MM.1S (cell line): Measurements from ENCODE around the gene CLEC3B.

Experiments used
- DNase-seq: peaks from one replicate; pipeline ENCODE4 v3.0.0-alpha.2; 2015
- H2AFZ ChIP-seq: fragments of 300-600 bp; sonication (generic); 2 replicates; pipeline ENCODE4 v1.6.0; 2016; ENCODE audit warnings: antibody characterized with exemption, low read length
- H3F3A ChIP-seq: fragments of 300-600 bp; sonication (generic); 2 replicates; pipeline ENCODE4 v1.6.1; 2016; ENCODE audit warnings: mild to moderate bottlenecking, antibody characterized with exemption, low read length, moderate library complexity, mixed read lengths; ENCODE audit not compliant: insufficient read depth
- H3K27ac ChIP-seq: fragments of 300-600 bp; sonication (generic); 2 replicates; pipeline ENCODE4 v1.5.1; 2016; ENCODE audit warnings: mild to moderate bottlenecking, low read length
- H3K27me3 ChIP-seq: fragments of 300-600 bp; sonication (generic); replicated peaks from 2 replicates; pipeline ENCODE4 v1.6.0; 2016; ENCODE audit warnings: low read length; ENCODE audit not compliant: insufficient read depth
- H3K36me3 ChIP-seq: fragments of 300-600 bp; sonication (generic); replicated peaks from 2 replicates; pipeline ENCODE4 v1.6.1; 2016; ENCODE audit warnings: mild to moderate bottlenecking, low read length, mixed read lengths; ENCODE audit not compliant: insufficient read depth
- H3K4me1 ChIP-seq: fragments of 300-600 bp; sonication (generic); 2 replicates; pipeline ENCODE4 v1.6.1; 2016; ENCODE audit warnings: low read length, mixed read lengths
- H3K4me2 ChIP-seq: fragments of 300-600 bp; sonication (generic); 2 replicates; pipeline ENCODE4 v1.6.0; 2016; ENCODE audit warnings: low read depth, low read length
- H3K4me3 ChIP-seq: fragments of 300-600 bp; sonication (generic); 2 replicates; pipeline ENCODE4 v1.5.1; 2016; ENCODE audit warnings: low read length, mixed read lengths
- H3K79me2 ChIP-seq: fragments of 300-600 bp; sonication (generic); 2 replicates; pipeline ENCODE4 v1.6.1; 2016; ENCODE audit warnings: mixed run types, low read length, mixed read lengths
- H3K9ac ChIP-seq: fragments of 300-600 bp; sonication (generic); 2 replicates; pipeline ENCODE4 v1.6.1; 2016; ENCODE audit warnings: low read length, mixed read lengths
- H3K9me2 ChIP-seq: fragments of 300-600 bp; sonication (generic); replicated peaks from 2 replicates; pipeline ENCODE4 v1.6.1; 2016; ENCODE audit warnings: mild to moderate bottlenecking, low read length, mixed read lengths; ENCODE audit not compliant: insufficient read depth
- H3K9me3 ChIP-seq: fragments of 300-600 bp; sonication (generic); replicated peaks from 2 replicates; pipeline ENCODE4 v1.6.1; 2016; ENCODE audit warnings: mild to moderate bottlenecking, low read length, mixed read lengths; ENCODE audit not compliant: insufficient read depth
- H4K20me1 ChIP-seq: fragments of 300-600 bp; sonication (generic); 2 replicates; pipeline ENCODE4 v1.6.1; 2016; ENCODE audit warnings: mild to moderate bottlenecking, low read length, moderate library complexity, mixed read lengths; ENCODE audit not compliant: insufficient read depth
- CTCF ChIP-seq: fragments of 300-600 bp; sonication (generic); IDR thresholded peaks from 2 replicates; pipeline ENCODE4 v1.5.1; 2016; ENCODE audit warnings: antibody characterized with exemption, low read length, mixed read lengths
- EZH2 ChIP-seq: fragments of 300-600 bp; sonication (generic); optimal IDR thresholded peaks from 2 replicates; pipeline ENCODE3; 2017; ENCODE audit warnings: low read depth, mild to moderate bottlenecking, antibody characterized with exemption, low read length, mixed read lengths
- EZH2phosphoT487 ChIP-seq: fragments of 300-600 bp; sonication (generic); IDR thresholded peaks from 2 replicates; pipeline ENCODE4 v1.6.1; 2018; ENCODE audit warnings: antibody characterized with exemption, low read length

Gene CLEC3B

GRCh38 chr3:45081506-45082141, 55.5 kb downstream of the CLEC3B start:
- TF ChIP-seq CTCF = no peak
- TF ChIP-seq EZH2 = no peak
- no peak for TF ChIP-seq EZH2phosphoT487

GRCh38 chr3:45082142-45082538, 56.0 kb downstream of the CLEC3B start:
- Histone ChIP-seq H3K27me3 (no peaks in the 10 kb centered on the region), H3F3A (no peaks in the 10 kb centered on the region), H3K9ac (no peak overlapping the region), H3K4me1 (no peaks in the 10 kb centered on the region), H4K20me1 (no peaks in the 10 kb centered on the region), H3K9me3 (no peaks in the 10 kb centered on the region), H2AFZ (no peak overlapping the region), H3K36me3 (no peaks in the 10 kb centered on the region), H3K79me2 (no peaks in the 10 kb centered on the region), H3K9me2 (no peaks in the 10 kb centered on the region), H3K4me3 (no peak overlapping the region), H3K4me2 (no peak overlapping the region), H3K27ac (no peak overlapping the region)
- TF ChIP-seq EZH2 (no peak), EZH2phosphoT487 (no peak), CTCF (no peak)
- DNase-seq = no peak

More at GRCh38 chr3:45081506-45082141, 55.5 kb downstream of the CLEC3B start:
- H3K79me2 ChIP-seq = no peaks in the 10 kb centered on the region
- H3K4me3 ChIP-seq = no peak overlapping the region
- no peak overlapping the region for H3K9ac ChIP-seq
- no peaks in the 10 kb centered on the region for H3K9me2 ChIP-seq
- H3K4me1 ChIP-seq = no peaks in the 10 kb centered on the region
- H3K27me3 ChIP-seq = no peaks in the 10 kb centered on the region
- no peak for DNase-seq
- no peaks in the 10 kb centered on the region for H4K20me1 ChIP-seq
- no peak overlapping the region for H3K4me2 ChIP-seq
- H2AFZ ChIP-seq = no peak overlapping the region
- H3K36me3 ChIP-seq = no peaks in the 10 kb centered on the region
- H3K27ac ChIP-seq = no peak overlapping the region
- H3K9me3 ChIP-seq = no peaks in the 10 kb centered on the region
- H3F3A ChIP-seq = no peaks in the 10 kb centered on the region

- no peak for TF ChIP-seq EZH2phosphoT487
- no peak for TF ChIP-seq CTCF
- no peak for TF ChIP-seq EZH2
- Histone ChIP-seq H3K9me3 (no peaks in the 10 kb centered on the region), H3K4me2 (no peak overlapping the region), H3K27me3 (no peaks in the 10 kb centered on the region), H3K9me2 (no peaks in the 10 kb centered on the region), H2AFZ (no peak overlapping the region), H3K79me2 (no peaks in the 10 kb centered on the region), H3K27ac (no peak overlapping the region), H3F3A (no peaks in the 10 kb centered on the region), H3K9ac (no peak overlapping the region), H3K36me3 (no peaks in the 10 kb centered on the region), H3K4me3 (no peak overlapping the region), H4K20me1 (no peaks in the 10 kb centered on the region), H3K4me1 (no peaks in the 10 kb centered on the region)
- no peak for DNase-seq
Observed at GRCh38 chr3:45083023-45083422, 56.9 kb downstream of the CLEC3B start.
